T-helper 1 cell treated with Interleukin-12 subunit alpha and Interleukin-12 subunit beta and Interleukin-4 antibody, amounts not matched to agents 30 μg/mL and 1 μg/mL, for 36 hours (primary cell): ENCODE measurements around the gene HECTD1.
"Not testable (repeated sequence)": the region's sequence is repeated elsewhere in the genome, so short reads cannot be mapped to it uniquely, and the experiment has no call there.

ENCODE experiments used
- H3K27ac Mint-ChIP-seq: one replicate; pipeline ENCODE4 v1.8.0; 2021; ENCODE audit warnings: mild to moderate bottlenecking, mixed read lengths
- H3K27me3 Mint-ChIP-seq: one replicate; pipeline ENCODE4 v1.8.0; 2021; ENCODE audit warnings: low read depth, mixed read lengths
- H3K36me3 Mint-ChIP-seq: one replicate; pipeline ENCODE4 v1.8.0; 2021; ENCODE audit warnings: low read depth, mixed read lengths
- H3K4me1 Mint-ChIP-seq: one replicate; pipeline ENCODE4 v1.8.0; 2021; ENCODE audit warnings: low read depth, mixed read lengths
- H3K4me3 Mint-ChIP-seq: one replicate; pipeline ENCODE4 v1.8.0; 2021; ENCODE audit warnings: mild to moderate bottlenecking, moderate library complexity, mixed read lengths
- H3K9me3 Mint-ChIP-seq: one replicate; pipeline ENCODE4 v1.8.0; 2021; ENCODE audit warnings: mixed read lengths

HECTD1 gene

DNA sequence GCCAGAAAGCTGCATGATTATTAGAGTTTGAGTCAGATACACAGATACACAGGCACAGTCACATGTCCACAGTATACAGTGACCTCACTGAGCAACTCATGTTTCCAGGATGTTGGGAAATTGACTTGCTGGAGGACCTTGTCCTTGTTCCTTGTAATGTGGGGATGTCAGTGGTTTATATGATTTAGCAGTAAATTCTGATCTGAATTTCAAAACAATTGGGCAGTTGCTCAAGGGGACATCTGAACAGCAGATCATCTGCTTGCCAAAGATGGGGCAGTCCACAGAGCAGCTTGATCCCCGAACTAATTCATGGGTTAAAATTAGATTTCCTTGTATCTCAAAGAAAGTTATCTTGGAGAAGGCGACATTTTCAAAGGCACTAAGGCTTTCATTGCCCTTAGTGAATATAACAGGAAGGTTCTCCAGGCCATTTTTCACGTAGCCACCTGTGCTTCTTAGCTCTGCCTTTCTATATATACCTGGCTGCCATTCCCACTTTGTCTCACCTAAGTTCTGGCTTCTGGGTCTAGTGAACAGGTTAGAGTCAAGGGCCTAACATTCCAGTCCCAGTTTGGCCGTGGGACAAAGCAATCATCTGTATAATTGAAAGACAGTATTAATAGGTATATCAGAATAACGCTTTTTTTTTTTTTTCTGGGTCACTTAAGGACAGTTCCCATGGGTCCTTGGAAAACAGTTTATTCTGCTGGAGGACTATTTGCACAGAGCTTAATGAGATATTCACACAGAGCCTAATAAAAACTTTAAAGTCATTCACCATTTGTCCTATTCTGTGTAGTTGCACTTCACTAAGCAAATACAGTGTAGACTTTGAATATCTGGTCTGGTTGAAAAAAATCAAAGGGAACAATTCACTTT lies 116.5 kb downstream of the HECTD1 start:
- H3K4me3 Mint-ChIP-seq = no peak overlapping the region
- no peaks in the 10 kb centered on the region for H3K27me3 Mint-ChIP-seq
- H3K36me3 Mint-ChIP-seq = peaks cover 2% of the 10 kb centered on the region
- no peak overlapping the region for H3K27ac Mint-ChIP-seq
- H3K4me1 Mint-ChIP-seq = no peaks in the 10 kb centered on the region
- H3K9me3 Mint-ChIP-seq = no peaks in the 10 kb centered on the region

DNA sequence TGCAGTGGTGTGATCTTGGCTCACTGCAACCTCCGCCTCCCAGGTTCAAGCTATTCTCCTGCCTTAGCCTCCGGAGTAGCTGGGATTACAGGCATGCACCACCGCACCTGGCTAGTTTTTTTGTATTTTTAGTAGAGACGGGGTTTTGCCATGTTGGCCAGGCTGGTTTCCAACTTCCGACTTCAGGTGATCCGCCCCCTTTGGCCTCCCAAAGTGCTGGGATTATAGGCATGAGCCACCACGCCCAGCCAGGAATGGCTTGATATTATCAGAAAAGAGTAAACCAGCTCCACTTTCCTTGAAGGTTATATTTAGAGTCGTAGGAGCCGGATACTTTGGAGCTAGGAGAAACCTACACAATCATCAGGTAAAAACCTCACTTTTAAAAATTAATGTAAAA lies 121.1 kb downstream of the HECTD1 start:
- H3K4me1 Mint-ChIP-seq, H3K4me3 Mint-ChIP-seq, H3K27ac Mint-ChIP-seq, H3K27me3 Mint-ChIP-seq, H3K36me3 Mint-ChIP-seq, H3K9me3 Mint-ChIP-seq: not testable (repeated sequence)

DNA sequence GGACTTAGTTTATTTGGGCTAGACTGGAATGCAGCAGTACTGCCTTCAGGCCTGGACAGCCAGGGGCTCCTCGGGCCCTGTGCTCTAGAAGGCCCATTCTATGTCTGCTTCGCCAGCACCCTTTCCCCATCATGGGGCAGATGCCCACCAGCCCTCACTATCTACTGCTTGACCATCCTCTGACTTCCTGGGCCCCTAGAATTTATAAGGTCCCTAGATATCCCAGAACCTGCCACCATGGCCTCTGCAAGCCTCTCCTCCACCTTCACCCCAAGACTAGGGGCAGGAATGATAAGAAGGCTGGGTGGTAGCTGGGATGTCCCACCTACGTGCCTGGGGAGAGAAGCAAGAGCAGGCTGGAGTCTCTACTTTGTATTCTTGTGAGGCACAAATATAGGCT lies 122.6 kb downstream of the HECTD1 start:
- Mint-ChIP-seq H3K4me3 (no peak overlapping the region), H3K27me3 (no peaks in the 10 kb centered on the region), H3K27ac (no peak overlapping the region), H3K9me3 (no peaks in the 10 kb centered on the region), H3K4me1 (no peaks in the 10 kb centered on the region), H3K36me3 (no peaks in the 10 kb centered on the region)

DNA sequence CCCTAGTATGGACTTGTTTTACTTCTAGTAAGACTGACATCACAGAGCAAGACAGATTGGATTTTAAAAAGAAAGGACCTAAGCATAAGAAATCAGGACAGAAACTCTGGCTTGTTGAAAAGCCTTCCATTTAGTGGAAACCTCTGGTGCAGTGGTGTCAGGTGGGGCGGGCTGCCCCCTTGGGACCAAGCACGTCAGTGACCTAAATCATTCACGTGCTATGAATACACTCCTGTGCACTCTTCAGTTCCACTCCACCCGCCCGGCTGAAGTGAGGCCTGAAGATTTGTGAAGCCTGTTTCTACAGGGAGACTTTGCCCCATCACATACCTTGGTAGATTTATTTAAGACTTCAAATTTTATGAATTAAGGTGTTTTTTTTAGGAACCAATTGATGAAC lies 123.2 kb downstream of the HECTD1 start:
- Mint-ChIP-seq H3K27me3 (no peaks in the 10 kb centered on the region), H3K4me3 (no peak overlapping the region), H3K9me3 (no peaks in the 10 kb centered on the region), H3K4me1 (no peaks in the 10 kb centered on the region), H3K27ac (no peak overlapping the region), H3K36me3 (no peaks in the 10 kb centered on the region)

GRCh38 chr14:31083781-31084180 lies 123.8 kb downstream of the HECTD1 start:
- Mint-ChIP-seq H3K4me3 (no peak overlapping the region), H3K36me3 (no peaks in the 10 kb centered on the region), H3K4me1 (no peaks in the 10 kb centered on the region), H3K9me3 (no peaks in the 10 kb centered on the region), H3K27ac (no peak overlapping the region), H3K27me3 (no peaks in the 10 kb centered on the region)

DNA sequence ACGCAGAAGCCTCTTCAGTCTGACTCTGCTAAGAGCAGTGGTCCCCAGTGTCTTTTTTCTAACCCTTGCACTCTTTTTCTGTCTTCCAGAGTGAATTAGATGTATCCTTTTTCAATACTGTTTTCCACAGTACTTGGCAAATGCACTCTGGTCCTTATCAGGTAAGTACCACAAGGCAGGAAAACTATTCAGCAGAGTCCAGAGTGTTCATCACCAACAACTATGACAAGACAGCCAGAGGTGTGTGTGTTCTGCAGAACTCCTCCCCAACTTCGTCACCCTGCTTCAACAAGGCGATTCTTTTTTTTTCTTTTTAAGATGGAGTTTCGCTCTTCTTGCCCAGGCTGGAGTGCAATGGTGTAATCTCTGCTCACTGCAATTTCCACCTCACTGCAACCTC lies 127.1 kb downstream of the HECTD1 start:
- H3K4me1 Mint-ChIP-seq = no peaks in the 10 kb centered on the region
- no peaks in the 10 kb centered on the region for H3K27me3 Mint-ChIP-seq
- no peak overlapping the region for H3K4me3 Mint-ChIP-seq
- H3K36me3 Mint-ChIP-seq = no peaks in the 10 kb centered on the region
- H3K9me3 Mint-ChIP-seq = no peaks in the 10 kb centered on the region
- no peak overlapping the region for H3K27ac Mint-ChIP-seq

DNA sequence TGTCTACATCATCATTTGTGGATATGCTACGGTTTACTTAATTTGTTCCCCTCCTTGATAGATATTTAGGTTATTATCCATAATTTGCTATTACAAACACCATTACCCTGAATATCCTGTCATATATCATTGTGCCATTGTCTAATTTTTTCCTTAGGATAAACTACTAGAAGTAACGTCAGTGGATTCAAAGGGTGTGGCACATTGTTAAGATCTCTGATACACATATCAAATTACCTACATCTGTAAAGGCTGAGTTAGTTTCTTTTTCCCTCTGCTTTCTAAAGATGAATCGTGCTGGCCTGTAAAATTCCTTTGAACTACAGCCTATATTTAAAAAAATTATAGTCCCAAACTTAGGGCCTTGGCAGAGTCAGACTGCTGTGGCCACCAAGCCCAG lies 127.5 kb downstream of the HECTD1 start:
- no peaks in the 10 kb centered on the region for H3K9me3 Mint-ChIP-seq

GRCh38 chr14:31078766-31079165 lies 128.8 kb downstream of the HECTD1 start:
- Mint-ChIP-seq H3K9me3 (no peaks in the 10 kb centered on the region), H3K4me1 (no peaks in the 10 kb centered on the region), H3K27me3 (no peaks in the 10 kb centered on the region), H3K4me3 (no peak overlapping the region), H3K27ac (no peak overlapping the region), H3K36me3 (peaks cover 5% of the 10 kb centered on the region)

More for the DNA sequence above, 127.5 kb downstream of the HECTD1 start:
- Mint-ChIP-seq H3K27me3 (no peaks in the 10 kb centered on the region), H3K27ac (no peak overlapping the region), H3K36me3 (peaks cover 4% of the 10 kb centered on the region), H3K4me1 (no peaks in the 10 kb centered on the region), H3K4me3 (no peak overlapping the region)

DNA sequence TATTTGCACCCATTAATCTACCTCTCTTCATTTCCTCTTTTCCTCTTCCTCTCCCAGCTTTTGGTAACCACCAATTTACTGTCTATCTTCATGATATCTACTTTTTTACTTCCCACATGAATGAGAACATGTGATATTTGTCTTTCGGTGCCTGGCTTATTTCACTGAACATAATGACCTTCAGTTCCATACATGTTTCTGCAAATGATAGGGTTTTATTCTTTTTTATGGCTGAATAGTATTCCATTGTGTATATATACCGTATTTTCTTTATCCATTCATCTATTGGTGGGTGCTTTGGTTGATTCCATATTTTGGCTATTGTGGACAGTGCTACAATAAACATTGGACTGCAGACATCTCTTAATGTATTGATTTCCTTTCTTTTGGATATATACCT lies 132.4 kb downstream of the HECTD1 start:
- Mint-ChIP-seq H3K36me3 (peaks cover 5% of the 10 kb centered on the region), H3K27me3 (no peaks in the 10 kb centered on the region), H3K9me3 (no peaks in the 10 kb centered on the region), H3K27ac (no peak overlapping the region), H3K4me1 (no peaks in the 10 kb centered on the region), H3K4me3 (no peak overlapping the region)

DNA sequence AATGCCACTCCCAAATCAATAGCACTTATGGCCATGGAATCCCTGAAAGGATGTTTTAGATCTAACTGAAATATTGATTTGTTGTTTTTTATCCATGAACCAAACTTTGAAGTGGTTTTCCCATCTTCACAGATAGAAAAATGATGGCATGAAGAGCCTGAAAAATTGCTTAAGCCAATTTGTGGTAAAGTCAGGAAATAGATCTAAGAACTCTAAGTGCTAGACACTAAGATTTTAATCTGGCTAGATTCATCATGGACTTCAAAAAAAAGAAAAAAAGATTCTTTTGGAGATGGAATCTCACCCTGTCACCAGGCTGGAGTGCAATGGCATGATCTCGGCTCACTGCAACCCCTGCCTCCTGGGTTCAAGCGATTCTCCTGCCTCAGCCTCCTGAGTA lies 136.4 kb downstream of the HECTD1 start:
- Mint-ChIP-seq H3K9me3 (no peaks in the 10 kb centered on the region), H3K4me1 (no peaks in the 10 kb centered on the region), H3K36me3 (peaks cover 5% of the 10 kb centered on the region), H3K27me3 (no peaks in the 10 kb centered on the region), H3K4me3 (no peak overlapping the region), H3K27ac (no peak overlapping the region)

DNA sequence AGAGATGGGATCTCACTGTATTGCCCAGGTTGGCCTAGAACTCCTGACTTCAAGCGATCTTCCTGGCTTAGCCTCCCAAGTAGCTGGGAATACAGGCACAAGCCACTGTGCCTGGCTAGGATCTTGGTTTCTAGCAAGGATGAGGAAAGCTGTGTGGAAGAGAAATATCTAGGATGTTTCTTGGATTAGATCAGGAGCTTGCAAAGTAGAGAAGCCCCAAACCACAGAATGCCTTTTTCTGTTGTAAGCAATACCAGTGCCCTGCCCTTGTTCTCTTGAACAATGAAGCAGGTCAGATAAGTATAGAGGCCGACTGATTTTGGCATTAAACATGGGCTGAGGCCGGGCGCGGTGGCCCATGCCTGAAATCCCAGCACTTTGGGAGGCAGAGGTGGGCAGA lies 137.2 kb downstream of the HECTD1 start:
- H3K4me1 Mint-ChIP-seq = no peaks in the 10 kb centered on the region
- peaks cover 4% of the 10 kb centered on the region for H3K36me3 Mint-ChIP-seq
- no peaks in the 10 kb centered on the region for H3K27me3 Mint-ChIP-seq
- no peaks in the 10 kb centered on the region for H3K9me3 Mint-ChIP-seq
- H3K27ac Mint-ChIP-seq = no peak overlapping the region
- H3K4me3 Mint-ChIP-seq = no peak overlapping the region

DNA sequence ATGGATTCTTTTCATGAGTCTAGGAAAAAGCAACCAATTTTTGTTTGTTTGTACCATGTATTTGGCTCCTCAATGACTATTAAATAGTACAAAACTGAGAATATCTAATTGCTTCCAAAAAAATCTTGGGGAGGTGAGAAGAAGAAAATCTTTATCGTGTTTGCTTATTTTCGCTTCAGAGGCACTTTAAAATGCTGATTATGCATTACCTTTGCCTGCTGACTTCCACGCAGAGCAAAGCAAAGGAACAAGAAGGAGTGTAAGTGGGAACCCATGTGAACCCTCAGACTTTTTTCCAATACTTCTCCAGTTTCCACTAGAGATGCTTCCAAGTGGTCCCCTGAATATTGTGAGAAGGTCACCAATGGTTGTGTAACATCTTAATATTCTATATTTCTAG lies 138.2 kb downstream of the HECTD1 start:
- no peaks in the 10 kb centered on the region for H3K27me3 Mint-ChIP-seq
- H3K4me1 Mint-ChIP-seq = no peaks in the 10 kb centered on the region

GRCh38 chr14:31068235-31068634 lies 139.4 kb downstream of the HECTD1 start:
- Mint-ChIP-seq H3K4me1 (no peaks in the 10 kb centered on the region), H3K27me3 (no peaks in the 10 kb centered on the region), H3K36me3 (no peaks in the 10 kb centered on the region), H3K9me3 (no peaks in the 10 kb centered on the region), H3K27ac (no peak overlapping the region), H3K4me3 (no peak overlapping the region)

More for the DNA sequence above, 138.2 kb downstream of the HECTD1 start:
- Mint-ChIP-seq H3K4me3 (no peak overlapping the region), H3K36me3 (no peaks in the 10 kb centered on the region), H3K9me3 (no peaks in the 10 kb centered on the region), H3K27ac (no peak overlapping the region)

- not testable (repeated sequence) for H3K4me3 Mint-ChIP-seq, H3K9me3 Mint-ChIP-seq, H3K27me3 Mint-ChIP-seq, H3K27ac Mint-ChIP-seq, H3K4me1 Mint-ChIP-seq, H3K36me3 Mint-ChIP-seq
Measured at GRCh38 chr14:31062908-31063307, 144.7 kb downstream of the HECTD1 start.

- Mint-ChIP-seq H3K36me3 (no peaks in the 10 kb centered on the region), H3K9me3 (no peaks in the 10 kb centered on the region), H3K4me1 (peaks cover 1% of the 10 kb centered on the region), H3K27me3 (no peaks in the 10 kb centered on the region), H3K27ac (no peak overlapping the region), H3K4me3 (no peak overlapping the region)
Measured at GRCh38 chr14:31060253-31060875, 147.2 kb downstream of the HECTD1 start.
